Measurements from ENCODE around the gene MAGEB17.

- TF ChIP-seq CTCF (IDR thresholded peaks at IDR 0.05; ENCODE audit: low read depth, low read length) (no peak), POLR2A (IDR thresholded peaks at IDR 0.05; ENCODE audit: extremely low read depth, insufficient read length) (no peak), MAX (IDR thresholded peaks at IDR 0.05; ENCODE audit: low read depth, low read length) (no peak)
These were observed 2.5 kb upstream of the MAGEB17 start for GRCh38 chrX:16164748-16165147.

Data from NB4 (cell line).